ENCODE measurements around the gene BPIFB1.

DNA sequence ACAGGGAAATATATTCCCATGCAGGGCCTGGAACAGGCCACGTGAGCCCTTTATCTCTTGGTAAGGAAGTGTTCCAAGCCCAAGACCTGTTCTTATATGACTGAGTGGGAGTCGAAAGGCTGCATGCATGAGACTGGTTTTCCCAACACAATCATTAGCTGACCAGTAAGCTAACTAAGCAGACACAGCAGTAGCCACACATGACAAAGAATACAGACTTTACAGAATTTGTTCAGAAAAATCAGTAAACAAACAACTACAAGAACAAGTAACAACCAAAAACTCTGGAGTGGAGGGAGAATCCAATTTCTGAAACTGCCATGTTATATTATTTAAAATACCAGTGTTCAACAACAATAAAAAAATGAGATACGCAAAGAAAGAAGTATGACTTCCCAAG lies 30.6 kb upstream of the BPIFB1 start:
- no peak for TF ChIP-seq HDAC3 (IDR thresholded peaks at IDR 0.05; ENCODE audit: borderline replicate concordance, partially characterized antibody)
- TF ChIP-seq, protein P1, sequence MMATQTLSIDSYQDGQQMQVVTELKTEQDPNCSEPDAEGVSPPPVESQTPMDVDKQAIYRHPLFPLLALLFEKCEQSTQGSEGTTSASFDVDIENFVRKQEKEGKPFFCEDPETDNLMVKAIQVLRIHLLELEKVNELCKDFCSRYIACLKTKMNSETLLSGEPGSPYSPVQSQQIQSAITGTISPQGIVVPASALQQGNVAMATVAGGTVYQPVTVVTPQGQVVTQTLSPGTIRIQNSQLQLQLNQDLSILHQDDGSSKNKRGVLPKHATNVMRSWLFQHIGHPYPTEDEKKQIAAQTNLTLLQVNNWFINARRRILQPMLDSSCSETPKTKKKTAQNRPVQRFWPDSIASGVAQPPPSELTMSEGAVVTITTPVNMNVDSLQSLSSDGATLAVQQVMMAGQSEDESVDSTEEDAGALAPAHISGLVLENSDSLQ (IDR thresholded peaks at IDR 0.05), result no peak

Data from K562 (cell line).